Right atrium auricular region (tissue), 2 donors: ENCODE measurements around the gene PAN3. TPM values are rescaled to one million over a fixed set of nuclear protein-coding genes. Genes with fewer than 3 reads are reported as not detected.

Source experiments
- DNase-seq: peaks from one replicate; pipeline ENCODE4 v3.0.0-alpha.2; 2019; ENCODE audit warnings: low spot score
- H3K27ac ChIP-seq, 2 donors: fragments of 200-600 bp; sonication (generic); 1 replicate in 1 of 2; 2 replicates in 1 of 2; pipeline ENCODE4 v1.5.1; 2016 to 2019
- H3K27me3 ChIP-seq, 2 donors: fragments of 200-600 bp; sonication (generic); one replicate each; pipeline versions ENCODE4 v1.5.1 to v1.6.0; 2017 to 2019
- H3K36me3 ChIP-seq: fragments of 200-600 bp; sonication (generic); one replicate; pipeline ENCODE4 v1.5.1; 2016
- H3K4me1 ChIP-seq, 2 donors: fragments of 200-600 bp; sonication (generic); one replicate each; pipeline versions ENCODE4 v1.5.1 to v1.6.0; 2017 to 2019
- H3K4me3 ChIP-seq, 2 donors: fragments of 200-600 bp; sonication (generic); 1 replicate in 1 of 2; 2 replicates in 1 of 2; pipeline ENCODE4 v1.5.1; 2017 to 2019; ENCODE audit warnings: mild to moderate bottlenecking in 1 of 2, moderate library complexity in 1 of 2
- H3K9me3 ChIP-seq, 2 donors: fragments of 200-600 bp; sonication (generic); one replicate each; pipeline ENCODE4 v1.5.1; 2019
- total RNA-seq, 2 donors: library from RNA; depleted of rRNA; stranded (reverse); fragments of >200 nt; gene quantifications; one replicate each; pipeline ENCODE4 v1.1.0, GENCODE V29; 2016
- TF ChIP-seq, protein P1 (sequence below), 2 donors: fragments of 200-600 bp; sonication (generic); IDR thresholded peaks; one replicate each; pipeline ENCODE4 v1.5.1; 2019; ENCODE audit warnings: antibody characterized with exemption in 2 of 2

The PAN3 gene
- total RNA-seq, 2 donors from 2014 or later: 8.7 to 12.0 TPM

DNA sequence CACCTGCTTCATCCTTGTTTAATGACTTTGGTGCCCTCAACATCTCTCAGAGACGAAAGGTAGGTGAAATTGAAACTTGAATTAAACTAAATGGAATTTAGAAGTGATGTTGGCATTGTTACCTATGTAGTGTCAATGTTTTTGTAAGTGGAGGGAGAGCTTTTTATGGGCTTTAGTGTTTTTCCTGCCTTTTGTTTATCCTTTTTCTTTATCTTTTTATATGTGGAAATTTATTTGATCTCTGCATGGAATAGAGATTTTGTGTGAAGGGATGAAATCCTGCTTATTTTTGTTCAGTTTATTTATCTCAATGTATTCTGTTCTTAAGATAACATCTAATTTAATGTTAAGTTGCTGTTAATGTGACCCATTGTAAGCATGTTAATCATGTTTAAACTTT lies 39.5 kb downstream of the PAN3 start:
- TF ChIP-seq, protein P1, sequence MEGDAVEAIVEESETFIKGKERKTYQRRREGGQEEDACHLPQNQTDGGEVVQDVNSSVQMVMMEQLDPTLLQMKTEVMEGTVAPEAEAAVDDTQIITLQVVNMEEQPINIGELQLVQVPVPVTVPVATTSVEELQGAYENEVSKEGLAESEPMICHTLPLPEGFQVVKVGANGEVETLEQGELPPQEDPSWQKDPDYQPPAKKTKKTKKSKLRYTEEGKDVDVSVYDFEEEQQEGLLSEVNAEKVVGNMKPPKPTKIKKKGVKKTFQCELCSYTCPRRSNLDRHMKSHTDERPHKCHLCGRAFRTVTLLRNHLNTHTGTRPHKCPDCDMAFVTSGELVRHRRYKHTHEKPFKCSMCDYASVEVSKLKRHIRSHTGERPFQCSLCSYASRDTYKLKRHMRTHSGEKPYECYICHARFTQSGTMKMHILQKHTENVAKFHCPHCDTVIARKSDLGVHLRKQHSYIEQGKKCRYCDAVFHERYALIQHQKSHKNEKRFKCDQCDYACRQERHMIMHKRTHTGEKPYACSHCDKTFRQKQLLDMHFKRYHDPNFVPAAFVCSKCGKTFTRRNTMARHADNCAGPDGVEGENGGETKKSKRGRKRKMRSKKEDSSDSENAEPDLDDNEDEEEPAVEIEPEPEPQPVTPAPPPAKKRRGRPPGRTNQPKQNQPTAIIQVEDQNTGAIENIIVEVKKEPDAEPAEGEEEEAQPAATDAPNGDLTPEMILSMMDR (IDR thresholded peaks at IDR 0.05): no peak
- H3K27me3 ChIP-seq: no peaks in the 10 kb centered on the region
- H3K27ac ChIP-seq: no peak overlapping the region
- no peaks in the 10 kb centered on the region for H3K9me3 ChIP-seq
- H3K36me3 ChIP-seq: no peaks in the 10 kb centered on the region
- H3K4me3 ChIP-seq: no peak overlapping the region
- H3K4me1 ChIP-seq: no peaks in the 10 kb centered on the region
- DNase-seq: no peak

DNA sequence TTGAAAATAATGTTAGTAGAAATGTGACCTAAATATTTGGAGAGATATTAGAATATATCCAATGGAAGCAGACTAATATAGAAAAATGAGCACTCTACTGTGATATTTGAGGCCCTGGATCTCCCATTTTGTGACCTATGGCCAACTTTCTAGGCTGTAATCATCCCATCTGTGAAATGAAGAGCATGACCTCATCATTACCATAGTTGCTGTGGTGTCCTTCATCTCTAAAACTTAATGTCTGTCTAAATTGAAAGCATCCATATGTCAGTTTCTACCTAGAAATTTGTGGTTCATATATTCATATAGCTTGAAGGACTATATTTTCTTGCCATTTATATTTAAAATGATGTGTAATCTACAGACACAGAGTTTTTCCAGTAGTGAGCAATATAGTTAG lies 41.6 kb downstream of the PAN3 start:
- no peak overlapping the region for H3K4me3 ChIP-seq
- H3K4me1 ChIP-seq: peaks cover 0 to 3% of the 10 kb centered on the region in 2 donors
- no peaks in the 10 kb centered on the region for H3K27me3 ChIP-seq
- no peak overlapping the region for H3K27ac ChIP-seq
- H3K36me3 ChIP-seq: no peaks in the 10 kb centered on the region
- no peaks in the 10 kb centered on the region for H3K9me3 ChIP-seq
- DNase-seq: no peak
- TF ChIP-seq, protein P1 (IDR thresholded peaks at IDR 0.05): no peak

DNA sequence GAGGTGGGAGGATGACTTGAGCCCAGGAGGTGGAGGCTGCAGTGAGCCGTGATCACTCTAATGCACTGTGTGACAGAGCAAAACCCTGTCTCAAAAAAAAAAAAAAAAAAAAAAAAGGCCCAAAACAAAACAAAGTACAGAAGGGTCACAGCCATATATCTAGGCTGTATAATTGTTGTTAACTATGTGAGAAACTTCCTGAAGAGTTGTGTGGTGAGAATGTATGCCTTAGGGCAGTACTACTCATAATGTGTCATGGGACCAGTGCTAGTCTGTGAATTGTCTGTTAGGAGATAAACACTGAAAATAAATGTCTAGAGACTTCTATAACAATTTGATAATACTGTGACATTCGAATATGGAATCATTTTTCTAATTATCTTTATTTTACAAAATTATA lies 43.1 kb downstream of the PAN3 start:
- Histone ChIP-seq H3K27me3 (no peaks in the 10 kb centered on the region), H3K36me3 (no peaks in the 10 kb centered on the region), H3K4me1 (peaks cover 0 to 8% of the 10 kb centered on the region in 2 donors), H3K9me3 (no peaks in the 10 kb centered on the region), H3K4me3 (no peak overlapping the region), H3K27ac (no peak overlapping the region)
- DNase-seq: no peak
- TF ChIP-seq, protein P1 (IDR thresholded peaks at IDR 0.05): no peak

DNA sequence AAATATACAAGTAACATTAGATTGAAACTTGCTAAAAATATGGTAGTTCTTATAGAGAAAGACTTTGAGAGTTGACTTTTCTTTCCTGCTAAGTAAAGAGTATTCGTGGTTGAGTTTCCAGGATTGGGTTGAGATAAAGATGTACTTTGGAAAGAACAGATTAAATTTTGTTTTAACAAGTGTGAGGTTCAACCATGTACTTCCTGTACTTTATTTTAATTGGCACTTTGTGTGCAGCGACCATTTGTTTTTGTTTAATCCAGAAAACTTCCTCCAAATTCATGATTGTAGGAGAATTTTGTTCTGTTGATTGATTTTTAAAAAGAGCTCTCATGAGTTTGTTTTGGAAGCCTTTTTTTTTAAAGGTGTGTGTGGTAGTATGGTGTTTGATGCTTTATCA lies 46.9 kb downstream of the PAN3 start:
- no peak overlapping the region for H3K27ac ChIP-seq
- H3K27me3 ChIP-seq: no peaks in the 10 kb centered on the region
- no peaks in the 10 kb centered on the region for H3K36me3 ChIP-seq
- DNase-seq: no peak
- H3K4me3 ChIP-seq: no peak overlapping the region
- H3K4me1 ChIP-seq: peaks cover 0 to 8% of the 10 kb centered on the region in 2 donors
- H3K9me3 ChIP-seq: no peaks in the 10 kb centered on the region
- TF ChIP-seq, protein P1 (IDR thresholded peaks at IDR 0.05): no peak

DNA sequence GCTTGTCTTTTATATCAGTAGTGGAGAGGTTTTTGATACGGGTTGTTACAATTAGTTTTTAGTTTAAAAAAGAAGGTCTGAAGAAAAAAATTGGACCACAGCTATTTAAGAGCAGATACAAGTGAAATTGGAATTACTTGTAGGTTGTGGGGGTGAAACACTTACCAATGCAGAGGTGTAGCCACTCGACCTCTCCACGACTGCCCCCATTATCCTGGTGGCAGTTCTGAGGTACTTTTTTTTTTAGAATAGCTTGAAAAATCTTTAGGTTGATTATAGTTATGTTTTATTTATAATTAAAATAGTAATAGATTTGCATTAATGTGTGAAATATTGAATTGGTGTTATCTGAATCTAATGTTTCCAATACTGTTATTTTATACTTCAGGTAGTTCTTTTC lies 60.7 kb downstream of the PAN3 start:
- Histone ChIP-seq H3K27me3 (no peaks in the 10 kb centered on the region), H3K4me1 (no peaks in the 10 kb centered on the region), H3K9me3 (no peaks in the 10 kb centered on the region), H3K36me3 (no peaks in the 10 kb centered on the region), H3K27ac (no peak overlapping the region), H3K4me3 (no peak overlapping the region)
- TF ChIP-seq, protein P1 (IDR thresholded peaks at IDR 0.05): peak in 1 of 2 donors; percentile 24
- no peak for DNase-seq

DNA sequence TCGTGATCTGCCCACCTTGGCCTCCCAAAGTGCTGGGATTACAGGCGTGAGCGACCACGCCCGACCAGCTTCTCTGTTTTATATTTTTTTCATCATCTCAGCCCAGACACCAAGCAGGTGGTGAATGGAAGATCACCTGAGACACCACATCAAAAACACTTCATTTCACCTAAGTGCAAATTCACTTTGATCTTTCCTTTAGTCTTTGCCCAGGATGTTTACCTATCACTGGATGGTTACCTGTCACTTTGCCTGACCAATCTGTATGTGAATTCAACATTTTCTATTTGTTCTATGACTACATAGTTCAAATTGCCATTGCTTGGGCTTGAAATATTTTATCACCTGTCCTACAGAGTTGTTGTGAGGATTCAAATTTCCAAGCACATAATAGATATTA lies 65.7 kb downstream of the PAN3 start:
- no peak for DNase-seq
- no peaks in the 10 kb centered on the region for H3K9me3 ChIP-seq
- H3K4me3 ChIP-seq: no peak overlapping the region
- no peaks in the 10 kb centered on the region for H3K36me3 ChIP-seq
- TF ChIP-seq, protein P1 (IDR thresholded peaks at IDR 0.05): no peak
- no peaks in the 10 kb centered on the region for H3K4me1 ChIP-seq
- H3K27ac ChIP-seq: no peak overlapping the region
- H3K27me3 ChIP-seq: no peaks in the 10 kb centered on the region
